Activated naive CD4-positive, alpha-beta T cell (primary cell): ENCODE measurements around the gene RFX8.
A peak's percentile ranks its signal among the peaks of the same experiment; 100 is the strongest.
"Not testable (repeated sequence)": the region's sequence is repeated elsewhere in the genome, so short reads cannot be mapped to it uniquely, and the experiment has no call there.

Experiments used
- DNase-seq, 4 experiments: peaks; one replicate each; lab custom pipeline; 2025; lab: John Stamatoyannopoulos, UW

The RFX8 gene

GRCh38 chr2:101486258-101486701 lies 11.4 kb upstream of the RFX8 start:
- DNase-seq: no peak

GRCh38 chr2:101485856-101486255 lies 10.9 kb upstream of the RFX8 start:
- DNase-seq: no peak

- DNase-seq: no peak
Observed at GRCh38 chr2:101480764-101481163, 5.9 kb upstream of the RFX8 start.

GRCh38 chr2:101479810-101480209 lies 4.9 kb upstream of the RFX8 start:
- DNase-seq: no peak

- no peak for DNase-seq
Observed at GRCh38 chr2:101479328-101479727, 4.4 kb upstream of the RFX8 start.

- no peak for DNase-seq
Observed at GRCh38 chr2:101478181-101479001, 3.5 kb upstream of the RFX8 start.

GRCh38 chr2:101477556-101477955 lies 2.6 kb upstream of the RFX8 start:
- no peak for DNase-seq

- no peak for DNase-seq
Observed at GRCh38 chr2:101476605-101477208, 1.8 kb upstream of the RFX8 start.

GRCh38 chr2:101473911-101474701 lies 806 bp downstream of the RFX8 start:
- DNase-seq: peak in 1 of 4 experiments; percentile 13

- no peak for DNase-seq
Observed at GRCh38 chr2:101473591-101473910, 1.4 kb downstream of the RFX8 start.

- DNase-seq: no peak
Observed at GRCh38 chr2:101469863-101470262, 5.0 kb downstream of the RFX8 start.

GRCh38 chr2:101467306-101467705 lies 7.6 kb downstream of the RFX8 start:
- no peak for DNase-seq

GRCh38 chr2:101466426-101466825 lies 8.5 kb downstream of the RFX8 start:
- DNase-seq: no peak

GRCh38 chr2:101464841-101465240 lies 10.1 kb downstream of the RFX8 start:
- DNase-seq: no peak

GRCh38 chr2:101463911-101464641 lies 10.8 kb downstream of the RFX8 start:
- no peak for DNase-seq

- no peak for DNase-seq
Observed at GRCh38 chr2:101463421-101463820, 11.5 kb downstream of the RFX8 start.

- no peak for DNase-seq
Observed at GRCh38 chr2:101461381-101461780, 13.5 kb downstream of the RFX8 start.

- DNase-seq: not testable (repeated sequence)
Observed at GRCh38 chr2:101454408-101454807, 20.5 kb downstream of the RFX8 start.

- DNase-seq: no peak
Observed at GRCh38 chr2:101450965-101451364, 23.9 kb downstream of the RFX8 start.

GRCh38 chr2:101446869-101447268 lies 28.0 kb downstream of the RFX8 start:
- DNase-seq: no peak

GRCh38 chr2:101442667-101443061 lies 32.2 kb downstream of the RFX8 start:
- DNase-seq: no peak

GRCh38 chr2:101442042-101442666 lies 32.8 kb downstream of the RFX8 start:
- DNase-seq: no peak
